Activated CD8-positive, alpha-beta T cell treated with anti-CD3 and anti-CD28 coated beads for 36 hours (primary cell): ENCODE results near the gene OPCML. TPM values are rescaled to one million over a fixed set of nuclear protein-coding genes. Genes with fewer than 3 reads are reported as not detected.

Experiments
- ATAC-seq: fragments of 200-7000 bp; cut with Tn5 transposase; one replicate; pipeline ENCODE4 v1.10.0; 2021; ENCODE audit warnings: mild to moderate bottlenecking, moderate library complexity
- CTCF ChIA-PET: fragments of 350-600 bp; sonication (Branson Sonifier 250); formaldehyde crosslinking; loops from one replicate; lab custom pipeline; 2021; ENCODE audit warnings: antibody characterized with exemption; lab: Charles Lee
- POLR2A ChIA-PET: fragments of 350-600 bp; sonication (Branson Sonifier 250); formaldehyde crosslinking; loops from one replicate; lab custom pipeline; 2021; ENCODE audit warnings: antibody characterized with exemption; lab: Charles Lee
- DNase-seq: peaks from one replicate; pipeline ENCODE4 v3.0.0-alpha.2; 2020
- H3K27ac Mint-ChIP-seq: one replicate; pipeline ENCODE4 v1.8.0; 2021; ENCODE audit warnings: mild to moderate bottlenecking, mixed read lengths
- H3K27me3 Mint-ChIP-seq: one replicate; pipeline ENCODE4 v1.8.0; 2021; ENCODE audit warnings: mixed read lengths
- H3K36me3 Mint-ChIP-seq: one replicate; pipeline ENCODE4 v1.8.0; 2021; ENCODE audit warnings: low read depth, mixed read lengths
- H3K4me1 Mint-ChIP-seq: one replicate; pipeline ENCODE4 v1.8.0; 2021; ENCODE audit warnings: low read depth, mixed read lengths
- H3K4me3 Mint-ChIP-seq: one replicate; pipeline ENCODE4 v1.8.0; 2021; ENCODE audit warnings: mild to moderate bottlenecking, moderate library complexity, mixed read lengths
- H3K9me3 Mint-ChIP-seq: one replicate; pipeline ENCODE4 v1.8.0; 2021; ENCODE audit warnings: mixed read lengths
- intact Hi-C: fragments of 100-400 bp; cut with micrococcal nuclease; formaldehyde crosslinking; loops from one replicate; pipeline ENCODE4 v1.10.0; 2022
- total RNA-seq, 2 experiments: library from RNA; stranded (reverse); gene quantifications; one replicate each; pipeline ENCODE4 v1.2.3, GENCODE V29; 2021
- TF ChIP-seq, protein P1 (sequence below): fragments of 200-600 bp; IDR thresholded peaks from one replicate; pipeline ENCODE4 v1.8.0; 2022; ENCODE audit warnings: antibody characterized with exemption, mild to moderate bottlenecking

Gene OPCML
- total RNA-seq, 2 experiments from 2014 or later, result not detected

DNA sequence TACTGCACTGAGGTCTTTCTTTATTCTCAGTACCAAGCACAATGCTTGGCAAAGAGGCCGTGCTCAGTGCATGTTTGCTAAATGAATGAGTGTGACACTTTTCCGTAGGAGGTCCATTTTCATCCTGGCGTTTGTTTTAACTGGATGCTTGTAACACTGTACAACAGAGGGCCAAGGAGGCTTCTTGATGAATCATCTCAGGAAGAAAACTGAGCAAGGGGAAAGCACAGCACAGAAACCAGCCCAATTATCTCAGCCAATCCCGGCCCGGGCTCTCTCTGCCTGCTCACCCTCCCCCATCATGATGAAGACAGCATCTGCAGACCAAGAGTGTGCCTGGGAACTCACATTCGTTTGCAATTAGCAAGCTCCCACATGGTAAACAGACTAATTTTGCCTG is 570.3 kb downstream of the OPCML start:
- Mint-ChIP-seq H3K4me1 (no peaks in the 10 kb centered on the region), H3K27me3 (peaks cover 6% of the 10 kb centered on the region), H3K9me3 (no peaks in the 10 kb centered on the region), H3K4me3 (no peak overlapping the region), H3K36me3 (no peaks in the 10 kb centered on the region), H3K27ac (no peak overlapping the region)
- POLR2A ChIA-PET, result no interaction called here
- intact Hi-C loops, result no loop called here
- CTCF ChIA-PET, result no interaction called here
- ATAC-seq (no peak), DNase-seq (no peak)
- TF ChIP-seq, protein P1, sequence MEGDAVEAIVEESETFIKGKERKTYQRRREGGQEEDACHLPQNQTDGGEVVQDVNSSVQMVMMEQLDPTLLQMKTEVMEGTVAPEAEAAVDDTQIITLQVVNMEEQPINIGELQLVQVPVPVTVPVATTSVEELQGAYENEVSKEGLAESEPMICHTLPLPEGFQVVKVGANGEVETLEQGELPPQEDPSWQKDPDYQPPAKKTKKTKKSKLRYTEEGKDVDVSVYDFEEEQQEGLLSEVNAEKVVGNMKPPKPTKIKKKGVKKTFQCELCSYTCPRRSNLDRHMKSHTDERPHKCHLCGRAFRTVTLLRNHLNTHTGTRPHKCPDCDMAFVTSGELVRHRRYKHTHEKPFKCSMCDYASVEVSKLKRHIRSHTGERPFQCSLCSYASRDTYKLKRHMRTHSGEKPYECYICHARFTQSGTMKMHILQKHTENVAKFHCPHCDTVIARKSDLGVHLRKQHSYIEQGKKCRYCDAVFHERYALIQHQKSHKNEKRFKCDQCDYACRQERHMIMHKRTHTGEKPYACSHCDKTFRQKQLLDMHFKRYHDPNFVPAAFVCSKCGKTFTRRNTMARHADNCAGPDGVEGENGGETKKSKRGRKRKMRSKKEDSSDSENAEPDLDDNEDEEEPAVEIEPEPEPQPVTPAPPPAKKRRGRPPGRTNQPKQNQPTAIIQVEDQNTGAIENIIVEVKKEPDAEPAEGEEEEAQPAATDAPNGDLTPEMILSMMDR, result no peak

DNA sequence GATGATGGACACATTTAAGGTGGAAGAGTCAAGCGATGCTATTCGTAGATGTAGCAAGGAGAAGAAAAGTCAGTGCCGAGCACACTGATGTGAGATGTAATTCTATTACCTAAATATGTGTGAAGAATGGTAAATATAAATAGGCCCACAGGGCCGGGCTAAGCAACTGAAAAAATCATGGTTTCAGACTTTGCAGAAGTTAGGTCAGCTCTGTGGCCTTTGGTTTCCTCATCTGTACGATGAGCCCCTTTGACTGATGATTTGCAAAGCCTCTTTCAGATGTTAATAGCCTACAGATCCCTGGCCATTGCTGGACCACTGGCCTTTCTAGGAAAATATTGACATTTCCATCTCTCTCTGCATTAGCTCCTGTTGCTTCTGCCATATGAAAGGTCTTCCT is 570.8 kb downstream of the OPCML start:
- peaks cover 6% of the 10 kb centered on the region for H3K27me3 Mint-ChIP-seq
- ATAC-seq (no peak), DNase-seq (no peak)
- TF ChIP-seq, protein P1, result no peak
- H3K4me1 Mint-ChIP-seq, result no peaks in the 10 kb centered on the region
- CTCF ChIA-PET, result no interaction called here
- POLR2A ChIA-PET, result no interaction called here
- H3K9me3 Mint-ChIP-seq, result no peaks in the 10 kb centered on the region
- H3K36me3 Mint-ChIP-seq, result no peaks in the 10 kb centered on the region
- H3K27ac Mint-ChIP-seq, result no peak overlapping the region
- intact Hi-C loops, result no loop called here
- no peak overlapping the region for H3K4me3 Mint-ChIP-seq

DNA sequence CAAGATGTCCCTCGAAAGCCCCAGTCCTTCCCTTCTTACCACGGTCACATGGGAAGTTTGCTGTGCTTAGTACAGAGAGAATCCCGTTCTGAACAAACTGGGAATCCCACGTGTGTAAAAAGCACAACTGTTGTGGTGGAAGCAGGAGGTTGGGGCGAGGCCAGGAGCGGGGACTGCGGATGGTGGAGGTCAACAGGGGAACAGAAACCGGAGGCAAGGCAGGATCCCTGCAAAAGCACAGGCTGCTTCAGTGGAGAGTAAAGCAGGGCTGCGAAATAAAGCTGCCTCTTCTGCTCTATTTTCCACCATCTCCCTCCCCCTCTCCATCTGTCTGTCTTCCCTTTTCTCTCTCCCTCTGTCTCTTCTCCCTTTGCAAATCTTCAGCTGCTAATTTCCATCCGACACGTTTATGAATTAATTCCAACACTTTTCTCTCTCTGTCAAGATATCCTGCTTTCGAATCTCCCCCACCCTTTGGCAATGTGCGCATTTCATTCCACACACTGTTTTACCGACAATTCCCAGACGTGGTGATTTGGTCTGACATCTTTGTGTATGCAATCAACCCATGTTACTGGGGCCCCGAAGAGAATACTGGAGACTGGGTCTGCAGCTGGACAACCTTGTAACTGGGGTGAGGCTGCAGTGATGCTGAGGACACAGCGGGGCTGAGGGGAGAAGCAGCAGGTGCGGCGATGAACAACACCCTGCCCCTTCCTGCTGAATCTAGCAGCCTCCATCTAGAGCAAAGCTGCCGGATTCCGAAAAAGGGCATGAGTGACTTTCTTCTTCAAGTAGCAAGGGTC is 571.8 kb downstream of the OPCML start:
- CTCF ChIA-PET, result no interaction called here
- no peaks in the 10 kb centered on the region for H3K9me3 Mint-ChIP-seq

DNA sequence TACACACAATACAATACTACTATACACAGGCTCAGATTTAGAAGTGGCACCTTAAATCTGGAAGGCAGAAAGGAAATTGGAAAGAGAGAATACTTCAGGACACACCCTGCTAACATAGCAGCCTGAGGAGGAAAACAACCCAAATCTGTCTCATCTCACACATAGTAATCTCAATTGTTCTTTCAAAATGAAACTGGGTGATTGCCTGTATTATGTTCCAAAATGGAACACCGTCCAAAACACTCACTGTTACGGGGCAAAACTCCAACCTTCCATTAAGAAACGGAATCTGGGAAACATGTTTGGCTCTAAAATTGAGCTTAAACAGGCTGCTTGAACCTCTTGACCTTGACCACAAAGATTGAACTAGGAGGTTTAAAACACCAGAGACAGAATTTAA is 572.6 kb downstream of the OPCML start:
- no peaks in the 10 kb centered on the region for H3K4me1 Mint-ChIP-seq
- no peak overlapping the region for H3K27ac Mint-ChIP-seq
- no peaks in the 10 kb centered on the region for H3K9me3 Mint-ChIP-seq
- no peaks in the 10 kb centered on the region for H3K36me3 Mint-ChIP-seq
- ATAC-seq, result no peak
- peaks cover 6% of the 10 kb centered on the region for H3K27me3 Mint-ChIP-seq
- ChIA-PET CTCF (no interaction called here), POLR2A (no interaction called here)
- TF ChIP-seq, protein P1, result no peak
- DNase-seq, result no peak
- intact Hi-C loops, result no loop called here
- H3K4me3 Mint-ChIP-seq, result no peak overlapping the region

More for the DNA sequence above, 571.8 kb downstream of the OPCML start:
- Mint-ChIP-seq H3K4me1 (no peaks in the 10 kb centered on the region), H3K36me3 (no peaks in the 10 kb centered on the region), H3K4me3 (no peak overlapping the region), H3K27ac (no peak overlapping the region), H3K27me3 (peaks cover 6% of the 10 kb centered on the region)
- DNase-seq (no peak), ATAC-seq (no peak)
- TF ChIP-seq, protein P1, result no peak
- intact Hi-C loops, result no loop called here
- POLR2A ChIA-PET, result no interaction called here

DNA sequence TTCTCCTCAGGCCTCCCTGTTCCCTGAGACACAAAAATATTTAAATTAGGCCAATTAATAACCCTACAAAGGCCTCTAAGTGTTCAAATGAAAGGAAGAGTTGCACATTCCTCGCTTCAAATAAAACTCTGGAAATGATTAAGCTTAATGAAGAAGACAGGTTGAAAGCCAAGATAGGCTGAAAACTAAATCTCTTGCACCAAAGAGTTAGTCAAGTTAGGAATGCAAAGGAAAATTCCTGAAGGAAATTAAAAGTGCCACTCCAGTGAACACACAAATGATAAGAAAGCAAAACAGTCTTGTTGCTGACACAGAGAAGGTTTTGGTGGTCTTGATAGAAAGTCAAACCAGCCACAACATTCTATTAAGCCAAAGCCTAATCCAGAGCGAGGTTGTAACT is 574.4 kb downstream of the OPCML start:
- ChIA-PET CTCF (no interaction called here), POLR2A (no interaction called here)
- ATAC-seq, result no peak
- no peak for DNase-seq
- intact Hi-C loops, result no loop called here
- Mint-ChIP-seq H3K27me3 (peaks cover 6% of the 10 kb centered on the region), H3K4me3 (no peak overlapping the region), H3K27ac (no peak overlapping the region), H3K4me1 (no peaks in the 10 kb centered on the region), H3K9me3 (no peaks in the 10 kb centered on the region), H3K36me3 (no peaks in the 10 kb centered on the region)
- TF ChIP-seq, protein P1, result no peak
